GM21390 (cell line): ENCODE measurements around the gene GPR161.

Experiments used
- ATAC-seq: cut with Tn5 transposase; IDR thresholded peaks from one replicate; pipeline ENCODE4 v1.9.1; 2021; ENCODE audit not compliant: unreplicated experiment

Gene GPR161

GRCh38 chr1:168050307-168050706, 86.4 kb downstream of the GPR161 start:
- no peak for ATAC-seq

DNA sequence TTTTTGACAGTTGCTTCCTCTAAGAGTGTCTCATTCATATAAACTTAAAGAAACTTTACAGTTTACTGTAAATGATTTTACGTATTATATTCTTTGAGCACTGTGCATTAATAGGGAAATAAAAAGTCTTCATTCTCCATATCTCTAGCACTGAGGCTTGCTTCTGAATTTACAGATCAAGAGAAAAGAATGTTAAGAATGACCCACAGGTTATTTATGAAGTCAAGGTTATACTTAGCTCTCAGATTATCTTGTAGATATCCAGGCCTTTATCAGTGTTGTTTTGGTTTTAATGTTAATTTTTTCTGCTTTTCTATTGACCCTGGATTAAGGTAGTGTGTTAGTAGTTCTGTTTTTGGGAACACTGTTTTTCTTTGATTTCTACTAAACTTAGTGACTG, 91.4 kb downstream of the GPR161 start:
- no peak for ATAC-seq

DNA sequence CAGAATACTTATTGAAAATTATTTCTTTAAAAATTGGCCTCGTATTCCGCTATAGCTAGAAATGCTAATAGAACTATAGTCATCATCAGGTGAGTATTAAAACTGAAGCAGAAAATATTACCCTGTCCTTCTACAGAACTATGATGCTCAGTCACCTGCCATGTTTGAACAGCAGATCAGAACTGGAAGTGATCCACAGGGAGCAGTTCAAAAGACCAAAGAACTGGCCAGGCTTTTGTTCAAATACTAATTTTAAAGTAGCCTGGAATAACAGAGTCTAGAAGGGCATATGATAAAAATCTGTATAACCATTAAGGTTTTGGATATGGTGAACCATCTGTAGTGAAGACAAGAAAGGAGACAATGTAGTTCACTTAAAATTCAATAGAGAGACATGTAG, 94.4 kb downstream of the GPR161 start:
- ATAC-seq: no peak

GRCh38 chr1:168035345-168035744, 101.4 kb downstream of the GPR161 start:
- ATAC-seq: no peak

DNA sequence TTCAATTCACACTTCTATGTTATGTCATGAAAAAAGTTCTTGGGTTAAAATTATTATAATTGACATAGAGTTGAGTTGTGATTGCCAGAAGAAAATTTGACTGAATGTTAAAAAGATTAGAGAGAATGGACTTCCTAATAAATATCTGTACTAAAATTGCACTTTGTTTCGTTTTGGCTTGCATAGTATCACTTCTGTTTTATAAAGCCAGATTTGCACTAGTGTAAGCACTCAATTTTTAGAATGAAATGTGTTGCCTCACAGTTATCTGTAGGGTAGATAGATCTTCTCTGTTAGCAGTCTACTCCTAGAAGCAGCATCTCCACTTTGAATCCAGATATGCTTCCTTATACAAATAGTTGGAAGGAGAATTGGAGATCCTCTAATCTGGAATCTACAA, 104.7 kb downstream of the GPR161 start:
- no peak for ATAC-seq

DNA sequence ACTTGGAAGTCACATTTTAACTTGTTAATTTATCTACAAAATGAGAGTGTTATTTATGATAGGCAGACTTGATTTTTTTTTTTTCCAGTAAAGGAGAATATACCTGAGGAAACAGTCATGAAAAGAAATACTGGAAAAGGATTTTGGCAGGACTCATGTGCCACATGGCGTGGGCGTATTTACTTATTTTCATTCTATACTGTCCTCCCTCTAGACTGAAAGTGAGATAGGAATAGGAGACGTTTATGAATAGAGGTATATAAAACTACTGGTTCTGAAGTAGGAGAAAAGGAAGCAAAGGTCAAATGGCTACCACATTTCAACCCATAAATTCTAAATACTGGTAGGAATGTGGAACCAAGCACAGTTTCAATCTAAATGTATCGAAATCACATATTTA, 105.1 kb downstream of the GPR161 start:
- ATAC-seq: no peak

- no peak for ATAC-seq
Observed at GRCh38 chr1:168031198-168031597, 105.5 kb downstream of the GPR161 start.
